ENCODE measurements around the gene BBC3. TPM values are rescaled to one million over a fixed set of nuclear protein-coding genes. Genes with fewer than 3 reads are reported as not detected.

The BBC3 gene
- total RNA-seq, 1 donor from 2014 or later, result 12.6 TPM

GRCh38 chr19:47225746-47226425 is 5.1 kb downstream of the BBC3 start:
- Histone ChIP-seq H3K36me3 (ENCODE audit: control insufficient read depth, insufficient read depth, low read length) (peaks cover 13% of the 10 kb centered on the region), H3K4me3 (ENCODE audit: low read depth, low read length) (peak overlapping the region; percentile 28), H3K27me3 (ENCODE audit: control insufficient read depth, insufficient read depth, low read length) (no peaks in the 10 kb centered on the region)
- FAIRE-seq (no peak), DNase-seq (ENCODE audit: low read depth) (peak; percentile 34)
- TF ChIP-seq CTCF (IDR thresholded peaks at IDR 0.05; ENCODE audit: insufficient read depth, low read length, severe bottlenecking), result no peak

GRCh38 chr19:47221890-47222289 is 9.1 kb downstream of the BBC3 start:
- TF ChIP-seq CTCF (IDR thresholded peaks at IDR 0.05; ENCODE audit: insufficient read depth, low read length, severe bottlenecking), result no peak
- Histone ChIP-seq H3K27me3 (ENCODE audit: control insufficient read depth, insufficient read depth, low read length) (no peaks in the 10 kb centered on the region), H3K4me3 (ENCODE audit: low read depth, low read length) (no peak overlapping the region), H3K36me3 (ENCODE audit: control insufficient read depth, insufficient read depth, low read length) (peaks cover 14% of the 10 kb centered on the region)
- FAIRE-seq (no peak), DNase-seq (ENCODE audit: low read depth) (no peak)

- no peaks in the 10 kb centered on the region for H3K27me3 ChIP-seq (ENCODE audit: control insufficient read depth, insufficient read depth, low read length)
- no peak overlapping the region for H3K4me3 ChIP-seq (ENCODE audit: low read depth, low read length)
- no peak for DNase-seq (ENCODE audit: low read depth)
- FAIRE-seq, result no peak
- peaks cover 14% of the 10 kb centered on the region for H3K36me3 ChIP-seq (ENCODE audit: control insufficient read depth, insufficient read depth, low read length)
- TF ChIP-seq CTCF (IDR thresholded peaks at IDR 0.05; ENCODE audit: insufficient read depth, low read length, severe bottlenecking), result no peak
Observed at GRCh38 chr19:47221080-47221841, 9.7 kb downstream of the BBC3 start.

- DNase-seq (ENCODE audit: low read depth) (no peak), FAIRE-seq (no peak)
- no peak for TF ChIP-seq CTCF (IDR thresholded peaks at IDR 0.05; ENCODE audit: insufficient read depth, low read length, severe bottlenecking)
- Histone ChIP-seq H3K27me3 (ENCODE audit: control insufficient read depth, insufficient read depth, low read length) (no peaks in the 10 kb centered on the region), H3K4me3 (ENCODE audit: low read depth, low read length) (no peak overlapping the region), H3K36me3 (ENCODE audit: control insufficient read depth, insufficient read depth, low read length) (peaks cover 2% of the 10 kb centered on the region)
Observed at GRCh38 chr19:47215581-47215980, 15.4 kb downstream of the BBC3 start.

GRCh38 chr19:47210689-47211316 is 20.2 kb downstream of the BBC3 start:
- TF ChIP-seq CTCF (IDR thresholded peaks at IDR 0.05; ENCODE audit: insufficient read depth, low read length, severe bottlenecking), result peak; percentile 72
- H3K4me3 ChIP-seq (ENCODE audit: low read depth, low read length), result no peak overlapping the region
- FAIRE-seq (peak; percentile 18), DNase-seq (ENCODE audit: low read depth) (peak; percentile 62)
- no peaks in the 10 kb centered on the region for H3K27me3 ChIP-seq (ENCODE audit: control insufficient read depth, insufficient read depth, low read length)
- peaks cover 8% of the 10 kb centered on the region for H3K36me3 ChIP-seq (ENCODE audit: control insufficient read depth, insufficient read depth, low read length)
